IPS-18c (cell line): ENCODE measurements around the gene ZNF829.

Experiments
- H3K4me3 ChIP-seq: 2 replicates; pipeline ENCODE4 v1.7.0; 2013; ENCODE audit warnings: low read depth, mild to moderate bottlenecking, low read length, moderate library complexity; ENCODE audit not compliant: insufficient read depth
- H3K9me3 ChIP-seq: one replicate; pipeline ENCODE4 v1.6.1; 2013; ENCODE audit warnings: mild to moderate bottlenecking, low read length, moderate library complexity; ENCODE audit not compliant: control insufficient read depth, insufficient read depth

ZNF829 gene

GRCh38 chr19:36849701-36850558 lies 66.2 kb downstream of the ZNF829 start:
- Histone ChIP-seq H3K9me3 (no peaks in the 10 kb centered on the region), H3K4me3 (peak overlapping the region; percentile 81)

GRCh38 chr19:36847968-36848367 lies 68.1 kb downstream of the ZNF829 start:
- Histone ChIP-seq H3K4me3 (no peak overlapping the region), H3K9me3 (no peaks in the 10 kb centered on the region)

GRCh38 chr19:36838784-36839324 lies 77.2 kb downstream of the ZNF829 start:
- Histone ChIP-seq H3K9me3 (no peaks in the 10 kb centered on the region), H3K4me3 (peak overlapping the region; percentile 74; the same call in 1 of the 2 replicates)
